HEK293 (cell line): ENCODE data around the gene CNGB1.

ENCODE experiments used
- CTCF ChIA-PET: fragments of 350-600 bp; formaldehyde crosslinking; extraction: SDS; loops from one replicate; lab custom pipeline; 2021; ENCODE audit warnings: antibody characterized with exemption; lab: Yijun Ruan, JAX
- POLR2A ChIA-PET: fragments of 300-600 bp; formaldehyde crosslinking; extraction: SDS; loops from one replicate; lab custom pipeline; 2020; ENCODE audit warnings: antibody characterized with exemption, inconsistent platforms; lab: Yijun Ruan, JAX
- H3K27ac ChIP-seq: fragments of 200-500 bp; sonication (Bioruptor generic); 2 replicates; pipeline ENCODE4 v1.5.1; 2014; ENCODE audit warnings: low read depth, low read length, control low read depth, inconsistent platforms; ENCODE audit errors: extremely low read depth
- H3K36me3 ChIP-seq, 2 experiments: fragments of 200-500 bp in 1 of 2; sonication (Bioruptor generic) in 1 of 2; 1 replicate in 1 of 2; 2 replicates in 1 of 2; pipeline ENCODE4 v1.5.1; 2014 to 2017; ENCODE audit warnings: inconsistent platforms in 2 of 2, low read length in 2 of 2; ENCODE audit not compliant: control insufficient read depth in 2 of 2, insufficient read depth in 1 of 2
- H3K4me1 ChIP-seq: fragments of 200-500 bp; sonication (Bioruptor generic); 2 replicates; pipeline ENCODE4 v1.5.1; 2014; ENCODE audit warnings: mild to moderate bottlenecking, low read length, inconsistent platforms; ENCODE audit not compliant: control insufficient read depth, insufficient read depth
- H3K4me3 ChIP-seq: 2 replicates; pipeline ENCODE4 v1.5.1; 2011; ENCODE audit warnings: low read depth, mild to moderate bottlenecking, control low read depth, low read length, moderate library complexity
- H3K9me3 ChIP-seq: fragments of 200-500 bp; sonication (Bioruptor generic); 2 replicates; pipeline ENCODE4 v1.5.1; 2014; ENCODE audit warnings: low read depth, low read length, inconsistent platforms; ENCODE audit not compliant: control insufficient read depth, insufficient read depth
- CTCF ChIP-seq: fragments of 450-650 bp; formaldehyde crosslinking; IDR thresholded peaks from 2 replicates; pipeline ENCODE4 v1.5.1; 2016; ENCODE audit warnings: missing biosample characterization, missing genetic modification characterization
- EGR2 ChIP-seq: fragments of 450-650 bp; formaldehyde crosslinking; IDR thresholded peaks from 2 replicates; pipeline ENCODE4 v1.5.1; 2016; ENCODE audit warnings: low read depth, missing biosample characterization, missing genetic modification characterization
- ELK4 ChIP-seq: IDR thresholded peaks from 2 replicates; pipeline ENCODE4 v1.6.1; 2011; ENCODE audit warnings: mild to moderate bottlenecking, low read depth, low read length, borderline replicate concordance
- GFI1B ChIP-seq: fragments of 450-650 bp; formaldehyde crosslinking; IDR thresholded peaks from 2 replicates; pipeline ENCODE4 v1.5.1; 2016; ENCODE audit warnings: missing biosample characterization, missing genetic modification characterization
- INSM2 ChIP-seq: fragments of 450-650 bp; formaldehyde crosslinking; IDR thresholded peaks from 2 replicates; pipeline ENCODE4 v1.5.1; 2016; ENCODE audit warnings: missing biosample characterization, missing genetic modification characterization
- KLF8 ChIP-seq: fragments of 450-650 bp; formaldehyde crosslinking; IDR thresholded peaks from 2 replicates; pipeline ENCODE4 v1.5.1; 2016; ENCODE audit warnings: missing biosample characterization, missing genetic modification characterization
- PRDM10 ChIP-seq: fragments of 450-650 bp; formaldehyde crosslinking; IDR thresholded peaks from 2 replicates; pipeline ENCODE4 v1.5.1; 2016; ENCODE audit warnings: missing biosample characterization, missing genetic modification characterization
- SP3 ChIP-seq: fragments of 450-650 bp; formaldehyde crosslinking; IDR thresholded peaks from 2 replicates; pipeline ENCODE4 v1.5.1; 2016; ENCODE audit warnings: missing biosample characterization, missing genetic modification characterization
- ZBTB10 ChIP-seq: fragments of 450-650 bp; formaldehyde crosslinking; IDR thresholded peaks from 2 replicates; pipeline ENCODE4 v1.5.1; 2016; ENCODE audit warnings: missing biosample characterization, missing genetic modification characterization
- ZBTB11 ChIP-seq: fragments of 450-650 bp; formaldehyde crosslinking; conservative IDR thresholded peaks from 2 replicates; pipeline ENCODE4 v1.5.1; 2016; ENCODE audit warnings: low read depth, missing biosample characterization, missing genetic modification characterization
- ZBTB17 ChIP-seq: fragments of 450-650 bp; formaldehyde crosslinking; IDR thresholded peaks from 2 replicates; pipeline ENCODE4 v1.5.1; 2016; ENCODE audit warnings: missing biosample characterization, missing genetic modification characterization
- ZBTB8A ChIP-seq: fragments of 450-650 bp; formaldehyde crosslinking; IDR thresholded peaks from 2 replicates; pipeline ENCODE4 v1.5.1; 2016; ENCODE audit warnings: missing biosample characterization, missing genetic modification characterization
- ZEB2 ChIP-seq: fragments of 450-650 bp; formaldehyde crosslinking; IDR thresholded peaks from 2 replicates; pipeline ENCODE4 v1.5.1; 2016; ENCODE audit warnings: missing biosample characterization, missing genetic modification characterization
- ZIC2 ChIP-seq: fragments of 450-650 bp; formaldehyde crosslinking; IDR thresholded peaks from 2 replicates; pipeline ENCODE4 v1.5.1; 2016; ENCODE audit warnings: missing biosample characterization, missing genetic modification characterization
- ZNF202 ChIP-seq: fragments of 450-650 bp; formaldehyde crosslinking; IDR thresholded peaks from 2 replicates; pipeline ENCODE4 v1.5.1; 2016; ENCODE audit warnings: missing biosample characterization, missing genetic modification characterization, borderline replicate concordance
- ZNF239 ChIP-seq: fragments of 450-650 bp; formaldehyde crosslinking; IDR thresholded peaks from 2 replicates; pipeline ENCODE4 v1.5.1; 2016; ENCODE audit warnings: missing biosample characterization, missing genetic modification characterization
- ZNF530 ChIP-seq: fragments of 450-650 bp; formaldehyde crosslinking; IDR thresholded peaks from 2 replicates; pipeline ENCODE4 v1.5.1; 2016; ENCODE audit warnings: low read depth, missing biosample characterization, missing genetic modification characterization
- ZNF600 ChIP-seq: fragments of 450-650 bp; formaldehyde crosslinking; IDR thresholded peaks from 2 replicates; pipeline ENCODE4 v1.5.1; 2016; ENCODE audit warnings: missing biosample characterization, missing genetic modification characterization
- ZNF654 ChIP-seq: fragments of 450-650 bp; formaldehyde crosslinking; IDR thresholded peaks from 2 replicates; pipeline ENCODE4 v1.5.1; 2016; ENCODE audit warnings: low read depth, missing biosample characterization, missing genetic modification characterization
- ZNF843 ChIP-seq: fragments of 450-650 bp; formaldehyde crosslinking; IDR thresholded peaks from 2 replicates; pipeline ENCODE4 v1.5.1; 2016; ENCODE audit warnings: missing biosample characterization, missing genetic modification characterization

The CNGB1 gene

GRCh38 chr16:58000706-58001676, 30.1 kb upstream of the CNGB1 start, which contains the start of gene USB1:
USB1 (plus strand) TSS chr16:58001407; CDS start chr16:58001484, 77 bp downstream.
- peak within 1 kb of the TSS; percentile 77 for H3K4me3 ChIP-seq
- H3K27ac ChIP-seq = peak within 1 kb of the TSS; percentile 40; the same call in 1 of the 2 replicates
- no peaks in the 10 kb centered on the region for H3K9me3 ChIP-seq
- ChIA-PET POLR2A (interaction anchor here (0.6 to 1.8 kb wide), 8 partner anchors 13 to 266 kb away, joined by 3 to 10 read pairs (median 4); partner anchors contain the start of gene CFAP20), CTCF (interaction anchor here (0.6 to 3.6 kb wide), 9 partner anchors 19 to 418 kb away, joined by 3 to 22 read pairs (median 3); no protein-coding TSS in a partner anchor)
- peaks cover 0 to 50% of the 10 kb centered on the region in 2 experiments; a peak in 2 of 3 replicates for H3K36me3 ChIP-seq
- H3K4me1 ChIP-seq = no peaks in the 10 kb centered on the region
- TF ChIP-seq ZBTB17 (peak; percentile 64), ZIC2 (peak; percentile 53; the same call in 1 of the 2 replicates), PRDM10 (tag by site-specific recombination) (0 out of 2 replicates have a peak, but pooled peaks have one; percentile 25), INSM2 (no peak), ZNF600 (tag by site-specific recombination) (peak; percentile 40; the same call in 1 of the 2 replicates), ZNF530 (tag by site-specific recombination) (0 out of 2 replicates have a peak, but pooled peaks have one; percentile 7), EGR2 (tag by site-specific recombination) (peak; percentile 44; the same call in 1 of the 2 replicates), ZEB2 (tag by site-specific recombination) (peak; percentile 74), ZNF843 (peak; percentile 8; the same call in 1 of the 2 replicates), GFI1B (no peak), ZBTB8A (tag by site-specific recombination) (peak; percentile 92), ELK4 (peak; percentile 34; the same call in 1 of the 2 replicates), ZNF654 (tag by site-specific recombination) (peak; percentile 12; the same call in 1 of the 2 replicates), KLF8 (tag by site-specific recombination) (peak; percentile 86), ZBTB10 (peak; percentile 44; the same call in 1 of the 2 replicates), SP3 (tag by site-specific recombination) (peak; percentile 96), ZNF239 (tag by site-specific recombination) (0 out of 2 replicates have a peak, but pooled peaks have one; percentile 15), ZNF202 (tag by site-specific recombination) (no peak), CTCF (tag by site-specific recombination) (peak; percentile 76), ZBTB11 (tag by site-specific recombination) (peak; percentile 92)
